ENCODE results near the gene PKNOX2. TPM values are rescaled to one million over a fixed set of nuclear protein-coding genes. Genes with fewer than 3 reads are reported as not detected.

Gene PKNOX2
- total RNA-seq, 4 donors from 2014 or later, result 1.5 to 4.6 (median 2.8) TPM

- no peak for TF ChIP-seq CTCF (IDR thresholded peaks at IDR 0.05)
- no peak for DNase-seq (ENCODE audit: low spot score in 2 of 2)
- intact Hi-C loops (cut with DNase I; ENCODE audit: low total_unique reads), result loop anchor here (5.0 kb wide), 1 partner anchor 394 kb away; the partner anchor contains the start of gene CCDC15
- 25 to 38% methylated on average over 6 of the region's 6 CpGs for WGBS, 2 donors
- H3K4me3 ChIP-seq (ENCODE audit: low read depth, poor library complexity, severe bottlenecking), result no peak overlapping the region
Measured at GRCh38 chr11:125346179-125346530, 181.6 kb downstream of the PKNOX2 start.

GRCh38 chr11:125346565-125347260, 182.2 kb downstream of the PKNOX2 start:
- no peak for DNase-seq (ENCODE audit: low spot score in 2 of 2)
- TF ChIP-seq POLR2A (IDR thresholded peaks at IDR 0.05) (no peak), CTCF (IDR thresholded peaks at IDR 0.05) (no peak)
- no peak overlapping the region for H3K4me3 ChIP-seq (ENCODE audit: low read depth, poor library complexity, severe bottlenecking)
- WGBS, 2 donors, result 88 to 90% methylated on average over 9 of the region's 9 CpGs
- intact Hi-C loops (cut with DNase I; ENCODE audit: low total_unique reads), result loop anchor here (5.0 kb wide), 1 partner anchor 394 kb away; the partner anchor contains the start of gene CCDC15

GRCh38 chr11:125347261-125347585, 182.7 kb downstream of the PKNOX2 start:
- TF ChIP-seq CTCF (IDR thresholded peaks at IDR 0.05) (no peak), POLR2A (IDR thresholded peaks at IDR 0.05) (no peak)
- intact Hi-C loops (cut with DNase I; ENCODE audit: low total_unique reads), result loop anchor here (5.0 kb wide), 1 partner anchor 395 kb away; the partner anchor contains the start of gene CCDC15
- WGBS, 2 donors, result 60 to 78% methylated on average over 2 of the region's 2 CpGs
- DNase-seq (ENCODE audit: low spot score in 2 of 2), result no peak
- no peak overlapping the region for H3K4me3 ChIP-seq (ENCODE audit: low read depth, poor library complexity, severe bottlenecking)

- no peak for TF ChIP-seq POLR2A (IDR thresholded peaks at IDR 0.05)
- DNase-seq (ENCODE audit: low spot score in 2 of 2), result no peak
- 78% methylated on average over 13 of the region's 13 CpGs for WGBS, 2 donors
- intact Hi-C loops (cut with DNase I; ENCODE audit: low total_unique reads), result loop anchor here (5.0 kb wide), 1 partner anchor 396 kb away; the partner anchor contains the start of gene CCDC15
- no peak overlapping the region for H3K4me3 ChIP-seq (ENCODE audit: low read depth, poor library complexity, severe bottlenecking)
Measured at GRCh38 chr11:125348141-125348651, 183.6 kb downstream of the PKNOX2 start.

- no peak overlapping the region for H3K4me3 ChIP-seq (ENCODE audit: low read depth, poor library complexity, severe bottlenecking)
- WGBS, 2 donors, result 33 to 38% methylated on average over 9 of the region's 9 CpGs
- intact Hi-C loops (cut with DNase I; ENCODE audit: low total_unique reads), result loop anchor here (5.0 kb wide), 1 partner anchor 396 kb away; the partner anchor contains the start of gene CCDC15
- DNase-seq (ENCODE audit: low spot score in 2 of 2), result no peak
- no peak for TF ChIP-seq POLR2A (IDR thresholded peaks at IDR 0.05)
- no peak for TF ChIP-seq CTCF (IDR thresholded peaks at IDR 0.05)
Measured at GRCh38 chr11:125348674-125349309, 184.2 kb downstream of the PKNOX2 start.

- H3K4me3 ChIP-seq (ENCODE audit: low read depth, poor library complexity, severe bottlenecking), result no peak overlapping the region
- no peak for TF ChIP-seq CTCF (IDR thresholded peaks at IDR 0.05)
- no peak for TF ChIP-seq POLR2A (IDR thresholded peaks at IDR 0.05)
- intact Hi-C loops (cut with DNase I; ENCODE audit: low total_unique reads), result no loop called here
- WGBS, 2 donors, result 68 to 71% methylated on average over 17 to 19 of the region's 21 CpGs
- no peak for DNase-seq (ENCODE audit: low spot score in 2 of 2)
Measured at GRCh38 chr11:125350206-125351032, 185.9 kb downstream of the PKNOX2 start.

Data from lower leg skin (tissue), 4 donors.